DND-41 (cell line): Measurements from ENCODE around the gene PTPN1.

Source experiments
- ATAC-seq: fragments of 200-7000 bp; cut with Tn5 transposase; 3 replicates; pipeline ENCODE4 v1.9.1; 2021; ENCODE audit warnings: low read depth; ENCODE audit not compliant: insufficient read depth
- DNase-seq: peaks from one replicate; pipeline ENCODE4 v3.0.0-alpha.2; 2020
- H2AFZ ChIP-seq: 2 replicates; pipeline ENCODE4 v1.6.0; 2012; ENCODE audit warnings: low read depth, low read length
- H3K27ac ChIP-seq: 2 replicates; pipeline ENCODE4 v1.5.1; 2012; ENCODE audit warnings: low read length, inconsistent platforms
- H3K27me3 ChIP-seq: fragments of 200-600 bp; sonication (generic); 2 replicates; pipeline ENCODE4 v1.6.0; 2012; ENCODE audit warnings: low read length, mild to moderate bottlenecking, inconsistent platforms; ENCODE audit not compliant: insufficient read depth, poor library complexity
- H3K36me3 ChIP-seq: 2 replicates; pipeline ENCODE4 v1.5.1; 2012; ENCODE audit warnings: low read length, inconsistent platforms; ENCODE audit not compliant: insufficient read depth
- H3K4me1 ChIP-seq: 2 replicates; pipeline ENCODE4 v1.5.1; 2012; ENCODE audit warnings: mild to moderate bottlenecking, low read length; ENCODE audit not compliant: insufficient read depth
- H3K4me2 ChIP-seq: 2 replicates; pipeline ENCODE4 v1.6.0; 2012; ENCODE audit warnings: mild to moderate bottlenecking, moderate library complexity, low read length, inconsistent platforms; ENCODE audit not compliant: insufficient read depth
- H3K4me3 ChIP-seq, 2 experiments: fragments of 200-600 bp in 1 of 2; shearing (Covaris generic) in 1 of 2; 2 replicates each; pipeline ENCODE4 v1.5.1; 2012 to 2016; ENCODE audit warnings: inconsistent platforms in 2 of 2, low read length in 2 of 2, mild to moderate bottlenecking in 2 of 2, low read depth in 1 of 2, moderate library complexity in 1 of 2
- H3K79me2 ChIP-seq: 2 replicates; pipeline ENCODE4 v1.6.0; 2012; ENCODE audit warnings: low read length, inconsistent platforms; ENCODE audit not compliant: insufficient read depth
- H3K9ac ChIP-seq: 2 replicates; pipeline ENCODE4 v1.6.0; 2012; ENCODE audit warnings: low read depth, mild to moderate bottlenecking, inconsistent platforms, low read length, moderate library complexity
- H3K9me3 ChIP-seq: 2 replicates; pipeline ENCODE4 v1.5.1; 2012; ENCODE audit warnings: low read length, moderate library complexity, mild to moderate bottlenecking, inconsistent platforms; ENCODE audit not compliant: insufficient read depth, severe bottlenecking
- H4K20me1 ChIP-seq: 2 replicates; pipeline ENCODE4 v1.6.0; 2012; ENCODE audit warnings: low read length; ENCODE audit not compliant: insufficient read depth
- EZH2 ChIP-seq: IDR thresholded peaks from 3 replicates; pipeline ENCODE4 v1.6.1; 2012; ENCODE audit warnings: borderline replicate concordance, low read depth, mild to moderate bottlenecking, moderate library complexity, low read length, inconsistent platforms; ENCODE audit not compliant: severe bottlenecking
- TF ChIP-seq, protein P1 (sequence below): IDR thresholded peaks from 2 replicates; pipeline ENCODE4 v1.5.1; 2012; ENCODE audit warnings: borderline replicate concordance, low read length, moderate library complexity, mild to moderate bottlenecking; ENCODE audit not compliant: poor library complexity, severe bottlenecking; ENCODE audit errors: extremely low read depth

PTPN1 gene

DNA sequence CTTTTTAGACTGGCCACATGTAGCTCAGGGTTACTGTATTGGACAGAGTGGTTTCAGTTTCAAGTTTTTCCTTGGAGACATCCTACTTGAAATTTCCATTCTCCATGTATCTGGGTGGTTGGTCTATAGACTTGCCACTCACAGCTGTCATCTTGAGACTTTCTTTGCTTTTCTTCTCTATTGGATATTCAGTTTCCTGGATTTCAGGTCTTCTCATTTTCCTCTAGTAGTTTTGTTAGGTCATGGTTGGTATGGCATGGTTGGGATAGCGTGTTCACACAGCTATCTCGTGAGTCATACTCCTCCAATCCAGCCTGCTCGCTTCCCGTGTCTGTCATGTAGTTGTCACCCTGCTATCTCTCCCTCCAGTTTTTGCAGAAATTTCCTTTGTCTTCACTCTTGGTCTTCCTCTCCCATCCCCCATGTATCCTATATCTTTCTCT, 48.3 kb downstream of the PTPN1 start:
- TF ChIP-seq, protein P1, sequence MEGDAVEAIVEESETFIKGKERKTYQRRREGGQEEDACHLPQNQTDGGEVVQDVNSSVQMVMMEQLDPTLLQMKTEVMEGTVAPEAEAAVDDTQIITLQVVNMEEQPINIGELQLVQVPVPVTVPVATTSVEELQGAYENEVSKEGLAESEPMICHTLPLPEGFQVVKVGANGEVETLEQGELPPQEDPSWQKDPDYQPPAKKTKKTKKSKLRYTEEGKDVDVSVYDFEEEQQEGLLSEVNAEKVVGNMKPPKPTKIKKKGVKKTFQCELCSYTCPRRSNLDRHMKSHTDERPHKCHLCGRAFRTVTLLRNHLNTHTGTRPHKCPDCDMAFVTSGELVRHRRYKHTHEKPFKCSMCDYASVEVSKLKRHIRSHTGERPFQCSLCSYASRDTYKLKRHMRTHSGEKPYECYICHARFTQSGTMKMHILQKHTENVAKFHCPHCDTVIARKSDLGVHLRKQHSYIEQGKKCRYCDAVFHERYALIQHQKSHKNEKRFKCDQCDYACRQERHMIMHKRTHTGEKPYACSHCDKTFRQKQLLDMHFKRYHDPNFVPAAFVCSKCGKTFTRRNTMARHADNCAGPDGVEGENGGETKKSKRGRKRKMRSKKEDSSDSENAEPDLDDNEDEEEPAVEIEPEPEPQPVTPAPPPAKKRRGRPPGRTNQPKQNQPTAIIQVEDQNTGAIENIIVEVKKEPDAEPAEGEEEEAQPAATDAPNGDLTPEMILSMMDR = no peak
- no peak for TF ChIP-seq EZH2
- no peak overlapping the region for H3K9ac ChIP-seq
- DNase-seq = no peak
- H3K4me3 ChIP-seq = no peak overlapping the region
- H3K4me1 ChIP-seq = no peaks in the 10 kb centered on the region
- peaks cover 17% of the 10 kb centered on the region; the same call in 1 of the 2 replicates for H4K20me1 ChIP-seq
- H3K9me3 ChIP-seq = no peaks in the 10 kb centered on the region
- H3K36me3 ChIP-seq = peaks cover 23% of the 10 kb centered on the region
- ATAC-seq = no peak
- H2AFZ ChIP-seq = no peak overlapping the region
- no peak overlapping the region for H3K4me2 ChIP-seq
- no peaks in the 10 kb centered on the region for H3K27me3 ChIP-seq
- no peak overlapping the region for H3K27ac ChIP-seq
- H3K79me2 ChIP-seq = peaks cover 42% of the 10 kb centered on the region

DNA sequence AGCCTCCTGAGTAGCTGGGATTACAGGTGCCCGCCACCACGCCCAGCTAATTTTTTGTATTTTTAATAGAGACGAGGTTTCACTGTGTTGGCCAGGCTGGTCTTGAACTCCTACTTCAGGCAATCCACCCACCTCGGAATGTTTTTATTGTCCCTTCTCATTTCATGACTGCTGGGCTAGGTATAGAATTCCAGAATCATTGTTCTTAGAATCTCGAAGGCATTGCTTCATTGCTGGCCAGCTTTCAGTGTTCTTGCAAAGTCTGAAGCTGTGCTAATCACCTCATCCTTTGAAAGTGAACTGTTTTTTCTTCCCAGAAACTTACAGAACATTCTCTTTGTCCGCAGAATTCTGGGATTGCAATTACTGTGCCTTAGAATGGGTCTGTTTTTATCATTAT, 49.0 kb downstream of the PTPN1 start:
- Histone ChIP-seq H3K4me1 (no peaks in the 10 kb centered on the region), H4K20me1 (peaks cover 17% of the 10 kb centered on the region; the same call in 1 of the 2 replicates)

DNA sequence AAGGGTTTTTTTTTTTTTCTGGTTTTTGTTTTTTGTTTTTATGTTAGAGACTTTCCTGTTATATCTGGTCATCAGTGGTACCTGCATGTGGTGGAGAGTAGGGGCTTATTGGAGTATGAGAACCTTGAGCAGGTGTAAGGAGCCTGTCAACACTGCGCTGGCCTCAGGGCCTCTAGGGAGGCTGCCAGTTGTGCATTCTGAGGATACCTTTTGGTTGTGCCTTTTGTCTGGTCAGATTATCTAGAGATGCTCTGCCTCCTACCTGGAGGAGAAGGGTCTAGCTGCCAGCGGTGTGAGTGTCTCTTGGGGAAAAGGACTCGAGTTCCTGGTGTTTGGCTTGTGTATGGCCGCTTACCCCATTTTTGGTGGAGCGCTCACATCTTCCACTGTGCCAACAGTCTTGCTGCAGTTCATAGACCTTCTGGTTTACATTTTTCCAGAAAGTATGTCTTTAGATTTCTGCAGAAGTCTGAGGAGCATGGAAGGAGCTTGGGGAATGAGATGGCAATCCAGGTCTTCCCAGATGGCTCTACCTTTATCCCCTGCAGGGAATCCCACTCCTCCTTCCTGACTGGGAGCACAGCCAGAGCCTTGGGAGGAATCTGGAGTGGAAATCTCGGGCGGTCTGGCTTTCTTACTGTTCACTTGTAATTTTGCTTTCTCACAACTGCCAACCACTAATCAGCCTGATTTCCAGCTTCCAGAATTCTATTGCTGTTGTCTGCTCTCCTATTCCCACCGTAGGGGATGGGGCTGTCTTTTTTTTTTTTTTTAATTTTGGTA, 49.9 kb downstream of the PTPN1 start:
- Histone ChIP-seq H3K4me3 (no peak overlapping the region), H3K4me1 (no peaks in the 10 kb centered on the region), H2AFZ (no peak overlapping the region), H3K27me3 (no peaks in the 10 kb centered on the region), H3K9ac (no peak overlapping the region), H3K9me3 (no peaks in the 10 kb centered on the region), H3K36me3 (peaks cover 30% of the 10 kb centered on the region), H3K4me2 (no peak overlapping the region), H3K79me2 (peaks cover 35% of the 10 kb centered on the region), H3K27ac (no peak overlapping the region), H4K20me1 (peaks cover 17% of the 10 kb centered on the region; the same call in 1 of the 2 replicates)
- no peak for ATAC-seq
- no peak for TF ChIP-seq EZH2
- TF ChIP-seq, protein P1 = no peak
- DNase-seq = no peak

More for the DNA sequence above, 49.0 kb downstream of the PTPN1 start:
- Histone ChIP-seq H3K4me2 (no peak overlapping the region), H3K27ac (no peak overlapping the region), H3K9ac (no peak overlapping the region), H3K9me3 (no peaks in the 10 kb centered on the region), H2AFZ (no peak overlapping the region), H3K4me3 (no peak overlapping the region), H3K27me3 (no peaks in the 10 kb centered on the region), H3K79me2 (peaks cover 36% of the 10 kb centered on the region), H3K36me3 (peaks cover 23% of the 10 kb centered on the region)
- no peak for TF ChIP-seq EZH2
- TF ChIP-seq, protein P1 = no peak
- DNase-seq (no peak), ATAC-seq (no peak)
